NOMO-1 treated with DMSO at 0.1 percent for 48 hours (cell line): ENCODE measurements around the gene CASP8.

Experiments
- DNase-seq: peaks from one replicate; lab custom pipeline; 2025; ENCODE audit not compliant: unreplicated experiment; lab: John Stamatoyannopoulos, UW

Gene CASP8

DNA sequence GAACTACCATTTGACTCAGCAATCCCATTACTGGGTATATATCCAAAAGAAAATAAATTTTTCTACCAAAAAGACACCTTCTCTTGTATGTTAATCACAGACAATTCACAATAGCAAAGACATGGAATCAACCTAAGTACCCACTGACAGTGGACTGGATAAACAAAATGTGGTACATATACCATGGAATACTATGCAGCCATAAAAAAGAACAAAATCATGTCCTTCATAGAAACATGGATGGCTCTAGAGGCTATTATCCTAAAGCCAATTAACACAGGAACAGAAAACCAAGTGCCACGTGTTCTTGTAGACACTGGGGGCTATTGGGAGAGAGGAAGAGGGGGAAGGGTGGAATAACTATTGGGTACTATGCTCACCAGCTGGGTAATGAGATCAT lies 69.1 kb downstream of the CASP8 start:
- DNase-seq = no peak
